ENCODE data around the gene ARMH1.

ARMH1 gene

DNA sequence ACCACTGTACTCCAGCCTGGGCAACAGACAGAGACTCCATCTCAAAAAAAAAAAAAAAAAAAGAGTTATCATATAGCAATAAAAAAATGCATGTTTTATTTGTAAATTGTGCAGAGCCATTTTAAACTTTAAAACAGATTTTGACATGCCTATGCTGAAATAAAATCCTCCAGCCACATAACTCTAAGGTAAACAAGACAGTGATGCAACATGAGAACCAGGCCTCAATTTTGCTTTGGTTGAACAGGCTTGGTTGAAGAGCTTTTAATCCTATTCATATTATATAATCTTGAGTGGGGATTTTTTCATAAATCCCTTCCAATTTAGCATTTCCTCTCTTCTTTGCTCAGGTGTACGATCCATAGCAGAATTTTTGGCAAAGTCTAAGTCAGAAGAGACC, 26.1 kb downstream of the ARMH1 start:
- no peak for DNase-seq (ENCODE audit: low spot score)
- TF ChIP-seq, protein P1, sequence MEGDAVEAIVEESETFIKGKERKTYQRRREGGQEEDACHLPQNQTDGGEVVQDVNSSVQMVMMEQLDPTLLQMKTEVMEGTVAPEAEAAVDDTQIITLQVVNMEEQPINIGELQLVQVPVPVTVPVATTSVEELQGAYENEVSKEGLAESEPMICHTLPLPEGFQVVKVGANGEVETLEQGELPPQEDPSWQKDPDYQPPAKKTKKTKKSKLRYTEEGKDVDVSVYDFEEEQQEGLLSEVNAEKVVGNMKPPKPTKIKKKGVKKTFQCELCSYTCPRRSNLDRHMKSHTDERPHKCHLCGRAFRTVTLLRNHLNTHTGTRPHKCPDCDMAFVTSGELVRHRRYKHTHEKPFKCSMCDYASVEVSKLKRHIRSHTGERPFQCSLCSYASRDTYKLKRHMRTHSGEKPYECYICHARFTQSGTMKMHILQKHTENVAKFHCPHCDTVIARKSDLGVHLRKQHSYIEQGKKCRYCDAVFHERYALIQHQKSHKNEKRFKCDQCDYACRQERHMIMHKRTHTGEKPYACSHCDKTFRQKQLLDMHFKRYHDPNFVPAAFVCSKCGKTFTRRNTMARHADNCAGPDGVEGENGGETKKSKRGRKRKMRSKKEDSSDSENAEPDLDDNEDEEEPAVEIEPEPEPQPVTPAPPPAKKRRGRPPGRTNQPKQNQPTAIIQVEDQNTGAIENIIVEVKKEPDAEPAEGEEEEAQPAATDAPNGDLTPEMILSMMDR (IDR thresholded peaks at IDR 0.05; ENCODE audit: extremely low read depth, insufficient read depth, missing control alignments), result no peak
- in situ Hi-C loops (cut with MboI; ENCODE audit: low pct_unique_long_range_greater_than_20kb, low sequenced_read_pairs, unreplicated experiment), result no loop called here

DNA sequence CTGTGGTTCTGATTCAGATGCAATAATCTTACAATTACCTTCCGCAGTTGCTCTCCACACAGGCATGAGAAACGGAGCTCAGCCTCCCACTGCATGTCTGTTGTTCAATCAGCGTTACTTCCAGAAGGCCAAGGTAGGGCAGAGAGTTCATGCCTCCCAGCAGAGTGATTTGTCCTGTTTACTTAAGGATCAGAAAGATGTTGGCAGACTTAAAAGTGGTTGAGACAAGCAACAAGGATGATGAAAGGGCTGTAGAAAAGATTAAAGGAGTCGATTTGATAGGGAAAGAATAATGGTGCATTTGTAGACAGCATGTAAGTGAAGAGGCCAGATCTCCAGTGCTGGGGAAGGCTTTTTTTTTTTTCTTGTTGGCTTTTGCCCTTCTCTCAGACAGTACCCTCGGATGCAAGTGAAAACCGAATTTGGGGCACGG, 26.6 kb downstream of the ARMH1 start:
- in situ Hi-C loops (cut with MboI; ENCODE audit: low pct_unique_long_range_greater_than_20kb, low sequenced_read_pairs, unreplicated experiment), result no loop called here

DNA sequence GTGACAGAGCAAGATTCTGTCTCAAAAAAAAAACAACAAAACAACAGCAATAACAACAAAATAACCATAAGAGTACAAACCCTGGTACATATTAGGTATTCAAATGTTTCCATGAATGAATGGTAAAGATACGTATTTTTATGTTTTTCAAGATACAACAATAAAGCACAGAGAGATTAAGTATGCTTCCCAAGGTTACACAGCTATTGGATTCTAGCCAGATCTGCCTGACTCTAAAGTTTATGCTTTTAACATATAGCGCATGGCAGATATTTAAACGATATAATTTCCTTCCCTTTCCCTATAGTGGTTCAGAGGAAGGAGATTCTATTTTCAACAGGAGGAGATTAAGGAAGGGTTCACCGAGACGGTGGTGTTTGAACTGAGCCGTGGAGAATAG, 31.0 kb downstream of the ARMH1 start:
- TF ChIP-seq, protein P1 (IDR thresholded peaks at IDR 0.05; ENCODE audit: extremely low read depth, insufficient read depth, missing control alignments), result no peak
- no peak for DNase-seq (ENCODE audit: low spot score)
- in situ Hi-C loops (cut with MboI; ENCODE audit: low pct_unique_long_range_greater_than_20kb, low sequenced_read_pairs, unreplicated experiment), result no loop called here

More for the DNA sequence above, 26.6 kb downstream of the ARMH1 start:
- no peak for DNase-seq (ENCODE audit: low spot score)
- TF ChIP-seq, protein P1 (IDR thresholded peaks at IDR 0.05; ENCODE audit: extremely low read depth, insufficient read depth, missing control alignments), result no peak

DNA sequence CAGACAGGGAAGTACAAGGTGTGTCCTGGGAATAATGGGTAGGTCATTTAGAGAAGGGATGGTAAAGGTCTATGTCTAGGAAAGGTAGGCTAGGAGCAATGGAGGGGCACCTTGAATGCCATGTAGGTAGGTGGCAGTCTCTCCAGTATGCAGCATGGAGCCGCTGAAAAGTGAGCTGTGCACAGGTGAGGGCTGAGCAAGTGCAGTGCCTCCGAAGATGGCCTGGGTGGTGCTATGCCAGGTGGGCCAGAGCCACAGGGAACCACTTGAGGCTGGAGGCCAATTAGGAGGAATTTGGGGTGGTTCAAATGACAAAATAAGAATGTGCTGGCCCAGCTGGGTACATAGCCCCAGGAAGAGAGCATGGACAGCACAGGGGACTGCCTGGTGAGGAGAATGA, 31.4 kb downstream of the ARMH1 start:
- in situ Hi-C loops (cut with MboI; ENCODE audit: low pct_unique_long_range_greater_than_20kb, low sequenced_read_pairs, unreplicated experiment), result no loop called here
- no peak for DNase-seq (ENCODE audit: low spot score)
- TF ChIP-seq, protein P1 (IDR thresholded peaks at IDR 0.05; ENCODE audit: extremely low read depth, insufficient read depth, missing control alignments), result no peak

DNA sequence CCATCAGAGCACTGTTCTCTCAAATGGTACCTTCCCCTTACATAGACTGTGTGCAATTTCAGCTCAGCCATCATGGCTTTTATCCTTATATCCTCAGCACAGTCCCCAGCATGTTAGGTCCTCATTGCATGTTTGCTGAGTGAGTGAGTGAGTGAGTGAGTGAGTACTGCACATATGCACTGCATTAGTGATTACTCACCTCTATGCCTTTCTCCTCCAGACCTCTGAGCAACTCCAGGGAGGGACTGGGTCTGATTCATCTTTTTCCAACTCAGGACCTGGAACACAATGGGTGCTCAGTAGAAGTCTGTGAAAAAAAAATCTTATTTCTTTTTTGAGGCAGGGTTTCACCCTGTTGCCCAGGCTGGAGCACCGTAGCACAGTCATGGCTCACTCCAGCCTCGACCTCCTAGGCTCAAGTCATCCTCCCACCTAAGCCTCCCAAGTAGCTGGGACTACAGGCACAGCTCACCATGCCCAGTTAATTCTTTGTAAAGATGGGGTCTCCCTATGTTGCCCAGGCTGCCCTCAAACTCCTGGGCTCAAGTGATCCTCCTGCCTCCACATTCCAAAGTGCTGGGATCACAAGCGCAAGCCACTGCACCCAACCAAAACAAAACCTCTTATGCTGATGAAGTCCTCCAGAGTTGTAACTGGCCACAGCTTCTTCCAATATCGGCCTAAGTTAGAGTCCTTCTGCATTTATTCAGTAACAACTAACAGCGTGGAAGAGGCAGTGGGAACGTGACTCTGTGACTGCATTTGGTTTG, 32.8 kb downstream of the ARMH1 start:
- DNase-seq (ENCODE audit: low spot score), result no peak
- in situ Hi-C loops (cut with MboI; ENCODE audit: low pct_unique_long_range_greater_than_20kb, low sequenced_read_pairs, unreplicated experiment), result no loop called here

DNA sequence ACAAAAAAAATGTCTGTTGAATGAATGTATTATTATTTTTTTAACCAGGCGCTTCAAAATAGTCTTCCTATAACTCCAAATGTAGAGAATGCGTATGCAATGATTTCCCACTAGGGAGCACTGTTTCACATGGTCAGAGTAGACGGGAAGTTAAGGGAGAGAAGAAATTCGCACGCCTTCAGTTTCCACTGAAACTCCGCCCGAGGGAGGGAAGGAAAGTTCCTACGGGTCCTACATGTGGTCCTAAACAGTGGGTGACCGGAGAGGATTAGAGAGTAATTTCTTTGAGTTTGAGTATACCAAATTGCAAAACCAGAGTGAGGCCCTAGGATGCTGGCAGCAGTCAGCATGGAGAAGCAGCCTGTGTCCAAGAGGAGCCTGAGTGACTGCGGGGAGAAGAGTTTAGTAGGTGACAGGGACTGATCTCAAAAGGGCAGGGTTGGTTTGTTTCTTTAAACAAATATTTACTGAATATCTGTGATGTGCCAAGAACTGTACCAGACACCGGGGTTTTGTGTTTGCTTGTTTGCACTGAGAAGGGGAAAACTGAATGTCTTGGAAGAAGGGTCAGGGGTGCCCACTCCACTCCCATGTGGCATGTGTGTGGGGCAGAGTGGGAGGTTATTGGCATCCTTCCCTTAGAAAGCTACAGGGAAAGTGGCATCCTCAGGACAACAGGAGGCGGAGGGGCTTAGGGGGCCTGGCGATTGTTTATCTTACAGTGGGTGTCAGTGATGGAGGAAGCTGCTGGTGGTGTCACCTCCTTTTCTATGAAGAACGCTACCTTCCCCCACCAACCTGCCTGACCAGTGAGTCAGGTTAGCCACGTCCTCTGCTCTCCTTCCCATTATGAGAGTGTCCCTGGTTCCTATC, 33.7 kb downstream of the ARMH1 start:
- in situ Hi-C loops (cut with MboI; ENCODE audit: low pct_unique_long_range_greater_than_20kb, low sequenced_read_pairs, unreplicated experiment), result no loop called here
- DNase-seq (ENCODE audit: low spot score), result peak; percentile 50
- TF ChIP-seq, protein P1 (IDR thresholded peaks at IDR 0.05; ENCODE audit: extremely low read depth, insufficient read depth, missing control alignments), result peak; percentile 60

More for the DNA sequence above, 32.8 kb downstream of the ARMH1 start:
- TF ChIP-seq, protein P1 (IDR thresholded peaks at IDR 0.05; ENCODE audit: extremely low read depth, insufficient read depth, missing control alignments), result no peak

Measured in GM13977 (cell line).